Upper lobe of left lung (tissue), 4 donors: Measurements from ENCODE around the gene MYO19.

Experiments used
- CTCF ChIP-seq, 6 experiments: fragments of 450-650 bp in 4 of 6; fragments of 200-600 bp in 2 of 6; sonication (generic) in 2 of 6; IDR thresholded peaks; one replicate each; pipeline ENCODE4 v1.5.1; 2016 to 2019; ENCODE audit warnings: antibody characterized with exemption in 6 of 6
- EP300 ChIP-seq, 4 donors: sonication (generic); formaldehyde crosslinking; IDR thresholded peaks; one replicate each; pipeline ENCODE4 v1.5.1; 2017; ENCODE audit warnings: antibody characterized with exemption in 4 of 4, control low read depth in 2 of 4
- POLR2A ChIP-seq, 4 donors: fragments of 450-650 bp; IDR thresholded peaks; one replicate each; pipeline ENCODE4 v1.5.1; 2016 to 2017; ENCODE audit warnings: antibody characterized with exemption in 4 of 4, mild to moderate bottlenecking in 2 of 4
- POLR2AphosphoS5 ChIP-seq, 2 donors: sonication (generic); formaldehyde crosslinking; IDR thresholded peaks; one replicate each; pipeline ENCODE4 v1.5.1; 2017; ENCODE audit warnings: antibody characterized with exemption in 2 of 2

GRCh38 chr17:36540696-36541095, 6.0 kb upstream of the MYO19 start:
- no peak for TF ChIP-seq CTCF (IDR thresholded peaks at IDR 0.05)
- TF ChIP-seq POLR2A (IDR thresholded peaks at IDR 0.05): no peak
- TF ChIP-seq EP300 (IDR thresholded peaks at IDR 0.05): no peak
- TF ChIP-seq POLR2AphosphoS5 (IDR thresholded peaks at IDR 0.05): no peak
